Measurements from ENCODE around the gene ZNF334.

GRCh38 chr20:46482864-46483263 lies 30.5 kb downstream of the ZNF334 start:
- TF ChIP-seq, protein P1, sequence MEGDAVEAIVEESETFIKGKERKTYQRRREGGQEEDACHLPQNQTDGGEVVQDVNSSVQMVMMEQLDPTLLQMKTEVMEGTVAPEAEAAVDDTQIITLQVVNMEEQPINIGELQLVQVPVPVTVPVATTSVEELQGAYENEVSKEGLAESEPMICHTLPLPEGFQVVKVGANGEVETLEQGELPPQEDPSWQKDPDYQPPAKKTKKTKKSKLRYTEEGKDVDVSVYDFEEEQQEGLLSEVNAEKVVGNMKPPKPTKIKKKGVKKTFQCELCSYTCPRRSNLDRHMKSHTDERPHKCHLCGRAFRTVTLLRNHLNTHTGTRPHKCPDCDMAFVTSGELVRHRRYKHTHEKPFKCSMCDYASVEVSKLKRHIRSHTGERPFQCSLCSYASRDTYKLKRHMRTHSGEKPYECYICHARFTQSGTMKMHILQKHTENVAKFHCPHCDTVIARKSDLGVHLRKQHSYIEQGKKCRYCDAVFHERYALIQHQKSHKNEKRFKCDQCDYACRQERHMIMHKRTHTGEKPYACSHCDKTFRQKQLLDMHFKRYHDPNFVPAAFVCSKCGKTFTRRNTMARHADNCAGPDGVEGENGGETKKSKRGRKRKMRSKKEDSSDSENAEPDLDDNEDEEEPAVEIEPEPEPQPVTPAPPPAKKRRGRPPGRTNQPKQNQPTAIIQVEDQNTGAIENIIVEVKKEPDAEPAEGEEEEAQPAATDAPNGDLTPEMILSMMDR (IDR thresholded peaks at IDR 0.05), result no peak
- no peak for TF ChIP-seq POLR2A (IDR thresholded peaks at IDR 0.05)
- TF ChIP-seq EP300 (IDR thresholded peaks at IDR 0.05), result no peak

Measured in stomach (tissue), 4 donors.